Adrenal gland (tissue), 12 donors: ENCODE results near the gene CAMTA1. TPM values are rescaled to one million over a fixed set of nuclear protein-coding genes. Genes with fewer than 3 reads are reported as not detected.

Experiments
- DNase-seq, 7 donors: peaks; one replicate each; pipeline ENCODE4 v3.0.0-alpha.2; 2019 to 2020
- H3K27ac ChIP-seq, 5 donors: fragments of 200-600 bp; sonication (generic) in 4 of 5; 1 replicate in 3 of 5; 2 replicates in 2 of 5; pipeline versions ENCODE4 v1.5.1 to v1.8.0; 2016 to 2020; ENCODE audit warnings: mild to moderate bottlenecking in 1 of 5
- H3K27me3 ChIP-seq: fragments of 200-600 bp; 2 replicates; pipeline ENCODE4 v1.8.0; 2021
- H3K36me3 ChIP-seq, 2 donors: fragments of 200-600 bp; replicated peaks in 1 of 2; 1 replicate in 1 of 2; 2 replicates in 1 of 2; pipeline versions ENCODE4 v1.5.1 to v1.8.0; 2018 to 2022
- H3K4me1 ChIP-seq, 2 donors: fragments of 200-600 bp; replicated peaks in 1 of 2; 1 replicate in 1 of 2; 2 replicates in 1 of 2; pipeline versions ENCODE4 v1.5.1 to v1.8.0; 2018 to 2021
- H3K4me3 ChIP-seq, 4 donors: fragments of 200-600 bp; sonication (generic) in 3 of 4; one replicate each; pipeline ENCODE4 v1.5.1; 2016 to 2018
- H3K9me3 ChIP-seq, 3 donors: fragments of 200-600 bp; sonication (generic) in 1 of 3; replicated peaks in 1 of 3; 1 replicate in 2 of 3; 2 replicates in 1 of 3; pipeline versions ENCODE4 v1.5.1 to v1.8.0; 2016 to 2021
- POLR2A ChIP-seq, 2 donors: fragments of 450-650 bp; IDR thresholded peaks; one replicate each; pipeline ENCODE4 v1.6.1; 2017; ENCODE audit warnings: antibody characterized with exemption in 2 of 2, mild to moderate bottlenecking in 2 of 2, moderate library complexity in 1 of 2
- WGBS, 4 donors: extraction: QIAGEN DNeasy Blood & Tissue Kit in 2 of 4; methylation state at CpG; one replicate each; pipeline versions ENCODE4 v1.1.5 to v1.1.7; 2013 to 2017; 5-methylcytosine and 5-hydroxymethylcytosine counted together
- intact Hi-C, 2 donors: fragments of 100-400 bp; cut with DNase I; formaldehyde crosslinking; loops; one replicate each; pipeline versions ENCODE4 v1.14.1 to v1.15.0; 2022 to 2023
- polyA plus RNA-seq, 3 donors: library from polyadenylated mRNA; stranded (reverse); fragments of 200-250 nt in 2 of 3; fragments of 350-450 nt in 1 of 3; fragmentation: Illumina TruSeq in 1 of 3; extraction: RNeasy Lipid Tissue Mini Kit (QIAGEN cat#74804) in 1 of 3; gene quantifications; one replicate each; pipeline ENCODE4 v1.2.3, GENCODE V29; 2013 to 2014
- total RNA-seq, 9 donors: library from RNA; depleted of rRNA in 4 of 9; stranded (reverse); fragments of >200 nt in 4 of 9; fragments of 120-200 nt in 1 of 9; fragmentation: NEBNext Ultra II Directional in 1 of 9; extraction: Animal tissue kit (Norgen Biotek cat#: 25700) in 1 of 9; gene quantifications; one replicate each; pipeline versions ENCODE4 v1.1.0 to v1.2.4, GENCODE V29; 2013 to 2023
- TF ChIP-seq, protein P1 (sequence below), 6 experiments: fragments of 450-650 bp in 4 of 6; fragments of 200-600 bp in 2 of 6; sonication (generic) in 1 of 6; IDR thresholded peaks; 1 replicate in 5 of 6; 2 replicates in 1 of 6; pipeline versions ENCODE4 v1.5.1 to v1.8.0; 2016 to 2021; ENCODE audit warnings: antibody characterized with exemption in 6 of 6, mild to moderate bottlenecking in 2 of 6, moderate library complexity in 1 of 6
- donor health status: healthy with polysubstance abuse.
- donor health status: Bipolar disorder and iron deficiency.
- donor health status: DM: yes; HTN: yes; CAD: no.
- donor health status: DM: no; HTN: no; CAD: no.
- donor health status: DM: no; HTN: no; CAD: no.
- donor health status: DM: yes; HTN: yes; CAD: no.

The CAMTA1 gene
- total and polyA plus RNA-seq, 12 donors: 62.9 to 141 (median 96.9) TPM

GRCh38 chr1:7259955-7260354 is 474.7 kb downstream of the CAMTA1 start:
- Histone ChIP-seq H3K4me3 (no peak overlapping the region), H3K27ac (no peak overlapping the region), H3K36me3 (no peaks in the 10 kb centered on the region), H3K27me3 (no peaks in the 10 kb centered on the region), H3K9me3 (no peaks in the 10 kb centered on the region), H3K4me1 (no peaks in the 10 kb centered on the region)
- WGBS, 4 donors: 84 to 94% (median 91%) methylated on average over 5 of the region's 5 CpGs
- intact Hi-C loops: no loop called here
- TF ChIP-seq, protein P1, sequence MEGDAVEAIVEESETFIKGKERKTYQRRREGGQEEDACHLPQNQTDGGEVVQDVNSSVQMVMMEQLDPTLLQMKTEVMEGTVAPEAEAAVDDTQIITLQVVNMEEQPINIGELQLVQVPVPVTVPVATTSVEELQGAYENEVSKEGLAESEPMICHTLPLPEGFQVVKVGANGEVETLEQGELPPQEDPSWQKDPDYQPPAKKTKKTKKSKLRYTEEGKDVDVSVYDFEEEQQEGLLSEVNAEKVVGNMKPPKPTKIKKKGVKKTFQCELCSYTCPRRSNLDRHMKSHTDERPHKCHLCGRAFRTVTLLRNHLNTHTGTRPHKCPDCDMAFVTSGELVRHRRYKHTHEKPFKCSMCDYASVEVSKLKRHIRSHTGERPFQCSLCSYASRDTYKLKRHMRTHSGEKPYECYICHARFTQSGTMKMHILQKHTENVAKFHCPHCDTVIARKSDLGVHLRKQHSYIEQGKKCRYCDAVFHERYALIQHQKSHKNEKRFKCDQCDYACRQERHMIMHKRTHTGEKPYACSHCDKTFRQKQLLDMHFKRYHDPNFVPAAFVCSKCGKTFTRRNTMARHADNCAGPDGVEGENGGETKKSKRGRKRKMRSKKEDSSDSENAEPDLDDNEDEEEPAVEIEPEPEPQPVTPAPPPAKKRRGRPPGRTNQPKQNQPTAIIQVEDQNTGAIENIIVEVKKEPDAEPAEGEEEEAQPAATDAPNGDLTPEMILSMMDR (IDR thresholded peaks at IDR 0.05): no peak
- TF ChIP-seq POLR2A (IDR thresholded peaks at IDR 0.05): no peak
- DNase-seq: no peak

- WGBS, 4 donors: 84 to 90% (median 85%) methylated on average over 4 to 8 of the region's 8 CpGs
- no peak overlapping the region for H3K27ac ChIP-seq
- intact Hi-C loops: no loop called here
- TF ChIP-seq, protein P1 (IDR thresholded peaks at IDR 0.05): no peak
- no peak for TF ChIP-seq POLR2A (IDR thresholded peaks at IDR 0.05)
- no peak overlapping the region for H3K4me3 ChIP-seq
- H3K36me3 ChIP-seq: no peaks in the 10 kb centered on the region
- H3K9me3 ChIP-seq: no peaks in the 10 kb centered on the region
- H3K27me3 ChIP-seq: no peaks in the 10 kb centered on the region
- no peaks in the 10 kb centered on the region for H3K4me1 ChIP-seq
- peak in 1 of 7 donors; percentile 41 for DNase-seq
Observed at GRCh38 chr1:7261490-7261889, 476.2 kb downstream of the CAMTA1 start.

- H3K27ac ChIP-seq: no peak overlapping the region
- no peaks in the 10 kb centered on the region for H3K4me1 ChIP-seq
- no peaks in the 10 kb centered on the region for H3K36me3 ChIP-seq
- no peak for TF ChIP-seq POLR2A (IDR thresholded peaks at IDR 0.05)
- TF ChIP-seq, protein P1 (IDR thresholded peaks at IDR 0.05): no peak
- no peak for DNase-seq
- WGBS, 4 donors: 62 to 82% (median 77%) methylated on average over 6 of the region's 6 CpGs
- no peaks in the 10 kb centered on the region for H3K9me3 ChIP-seq
- intact Hi-C loops: no loop called here
- no peak overlapping the region for H3K4me3 ChIP-seq
- no peaks in the 10 kb centered on the region for H3K27me3 ChIP-seq
Observed at GRCh38 chr1:7262611-7263010, 477.4 kb downstream of the CAMTA1 start.

- TF ChIP-seq, protein P1 (IDR thresholded peaks at IDR 0.05): no peak
- no peak for TF ChIP-seq POLR2A (IDR thresholded peaks at IDR 0.05)
- Histone ChIP-seq H3K4me1 (no peaks in the 10 kb centered on the region), H3K4me3 (no peak overlapping the region), H3K27ac (no peak overlapping the region), H3K9me3 (no peaks in the 10 kb centered on the region), H3K36me3 (no peaks in the 10 kb centered on the region), H3K27me3 (no peaks in the 10 kb centered on the region)
- no peak for DNase-seq
- intact Hi-C loops: no loop called here
- WGBS, 4 donors: 69 to 78% (median 73%) methylated on average over 13 of the region's 13 CpGs
Observed at GRCh38 chr1:7263021-7263960, 478.0 kb downstream of the CAMTA1 start.
